ENCODE measurements around the gene PPARA. TPM values are rescaled to one million over a fixed set of nuclear protein-coding genes. Genes with fewer than 3 reads are reported as not detected.
A peak's percentile ranks its signal among the peaks of the same experiment; 100 is the strongest.

The PPARA gene
- total RNA-seq, 1 donor, result 22.1 TPM

DNA sequence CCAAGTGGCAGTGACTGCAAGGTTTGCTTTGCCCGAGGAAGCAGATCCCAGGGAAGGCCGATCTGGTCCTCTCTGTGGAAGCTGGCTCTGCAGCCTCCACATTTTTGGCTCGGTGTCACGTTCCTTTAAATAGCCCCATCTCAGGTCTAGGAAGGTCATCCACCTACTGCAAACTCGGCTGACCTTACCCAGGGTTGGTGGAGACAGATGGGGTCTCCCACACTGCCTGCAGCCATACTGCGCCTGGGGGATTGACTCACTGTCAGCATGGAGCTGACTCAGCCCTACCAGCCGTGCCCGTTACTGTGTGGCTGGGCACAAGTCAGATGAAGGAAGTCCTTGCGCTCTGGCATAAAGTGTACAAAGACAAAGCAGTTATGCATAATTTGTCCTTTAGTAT lies 82.9 kb downstream of the PPARA start:
- Histone ChIP-seq H3K9me3 (ENCODE audit: low read depth, low read length) (no peaks in the 10 kb centered on the region), H3K4me3 (ENCODE audit: insufficient read depth, low read length) (peak overlapping the region; percentile 46), H4K20me1 (ENCODE audit: insufficient read depth, low read length) (no peaks in the 10 kb centered on the region), H2AFZ (ENCODE audit: low read length) (no peak overlapping the region), H3K27me3 (ENCODE audit: insufficient read depth, low read length) (no peaks in the 10 kb centered on the region), H3K79me2 (ENCODE audit: insufficient read depth, low read length) (no peaks in the 10 kb centered on the region), H3K27ac (ENCODE audit: low read depth, low read length) (peak overlapping the region; percentile 34), H3K4me1 (ENCODE audit: insufficient read depth, low read length) (peaks cover 8% of the 10 kb centered on the region), H3K4me2 (ENCODE audit: insufficient read depth, low read length) (peak overlapping the region; percentile 67), H3K36me3 (ENCODE audit: insufficient read depth, low read length) (peaks cover 12% of the 10 kb centered on the region)
- peak; percentile 96 for DNase-seq (ENCODE audit: insufficient read length, low spot score, missing footprints)
- TF ChIP-seq, protein P1, sequence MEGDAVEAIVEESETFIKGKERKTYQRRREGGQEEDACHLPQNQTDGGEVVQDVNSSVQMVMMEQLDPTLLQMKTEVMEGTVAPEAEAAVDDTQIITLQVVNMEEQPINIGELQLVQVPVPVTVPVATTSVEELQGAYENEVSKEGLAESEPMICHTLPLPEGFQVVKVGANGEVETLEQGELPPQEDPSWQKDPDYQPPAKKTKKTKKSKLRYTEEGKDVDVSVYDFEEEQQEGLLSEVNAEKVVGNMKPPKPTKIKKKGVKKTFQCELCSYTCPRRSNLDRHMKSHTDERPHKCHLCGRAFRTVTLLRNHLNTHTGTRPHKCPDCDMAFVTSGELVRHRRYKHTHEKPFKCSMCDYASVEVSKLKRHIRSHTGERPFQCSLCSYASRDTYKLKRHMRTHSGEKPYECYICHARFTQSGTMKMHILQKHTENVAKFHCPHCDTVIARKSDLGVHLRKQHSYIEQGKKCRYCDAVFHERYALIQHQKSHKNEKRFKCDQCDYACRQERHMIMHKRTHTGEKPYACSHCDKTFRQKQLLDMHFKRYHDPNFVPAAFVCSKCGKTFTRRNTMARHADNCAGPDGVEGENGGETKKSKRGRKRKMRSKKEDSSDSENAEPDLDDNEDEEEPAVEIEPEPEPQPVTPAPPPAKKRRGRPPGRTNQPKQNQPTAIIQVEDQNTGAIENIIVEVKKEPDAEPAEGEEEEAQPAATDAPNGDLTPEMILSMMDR (IDR thresholded peaks at IDR 0.05; ENCODE audit: extremely low read depth, low read depth, low read length), result no peak

DNA sequence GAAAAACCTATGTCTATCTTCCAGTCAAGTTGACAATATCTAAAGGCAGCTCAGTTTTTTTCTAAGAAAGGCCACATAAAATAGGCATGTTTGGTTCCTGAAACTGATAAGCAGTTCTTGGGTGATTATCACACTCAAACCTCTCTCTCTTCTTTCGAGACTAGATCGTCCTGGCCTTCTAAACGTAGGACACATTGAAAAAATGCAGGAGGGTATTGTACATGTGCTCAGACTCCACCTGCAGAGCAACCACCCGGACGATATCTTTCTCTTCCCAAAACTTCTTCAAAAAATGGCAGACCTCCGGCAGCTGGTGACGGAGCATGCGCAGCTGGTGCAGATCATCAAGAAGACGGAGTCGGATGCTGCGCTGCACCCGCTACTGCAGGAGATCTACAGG lies 84.6 kb downstream of the PPARA start:
- TF ChIP-seq, protein P1 (IDR thresholded peaks at IDR 0.05; ENCODE audit: extremely low read depth, low read depth, low read length), result no peak

DNA sequence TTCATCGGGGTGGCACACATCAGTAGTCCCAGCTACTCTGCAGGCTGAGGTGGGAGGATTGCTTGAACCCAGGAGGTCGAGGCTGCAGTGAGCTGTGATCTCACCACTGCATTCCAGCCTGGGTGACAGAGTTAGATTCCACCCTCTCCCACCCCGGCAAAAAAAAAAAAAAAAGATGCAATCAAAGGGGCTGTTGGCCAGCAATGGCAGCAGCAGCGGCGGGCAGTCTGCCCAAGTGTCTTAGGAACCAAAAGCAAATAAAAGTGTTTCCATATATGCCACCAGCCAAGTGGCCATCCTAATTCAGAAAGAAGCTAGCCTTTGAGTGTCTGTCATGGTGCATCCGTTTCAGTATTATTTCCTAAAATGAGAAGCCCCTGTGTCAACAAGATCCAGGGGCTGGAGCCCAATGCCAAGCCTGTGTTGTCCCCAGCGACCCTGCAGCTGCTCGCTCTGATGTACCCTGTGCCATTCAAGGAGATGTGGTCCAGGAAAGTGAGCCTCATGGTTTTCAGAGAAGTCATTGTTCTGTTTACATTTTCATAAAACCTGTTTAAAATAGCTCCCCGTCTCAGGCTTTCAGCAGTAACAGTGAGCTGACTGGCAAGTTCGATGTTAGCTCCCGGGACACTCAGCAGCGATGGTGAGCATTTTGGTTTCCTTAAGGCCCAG lies 87.3 kb downstream of the PPARA start:
- TF ChIP-seq, protein P1 (IDR thresholded peaks at IDR 0.05; ENCODE audit: extremely low read depth, low read depth, low read length), result no peak
- Histone ChIP-seq H3K79me2 (ENCODE audit: insufficient read depth, low read length) (no peaks in the 10 kb centered on the region), H3K36me3 (ENCODE audit: insufficient read depth, low read length) (peaks cover 10% of the 10 kb centered on the region), H3K4me2 (ENCODE audit: insufficient read depth, low read length) (no peak overlapping the region), H2AFZ (ENCODE audit: low read length) (no peak overlapping the region), H3K27ac (ENCODE audit: low read depth, low read length) (no peak overlapping the region), H3K4me3 (ENCODE audit: insufficient read depth, low read length) (no peak overlapping the region), H4K20me1 (ENCODE audit: insufficient read depth, low read length) (no peaks in the 10 kb centered on the region), H3K9me3 (ENCODE audit: low read depth, low read length) (no peaks in the 10 kb centered on the region), H3K4me1 (ENCODE audit: insufficient read depth, low read length) (peaks cover 8% of the 10 kb centered on the region), H3K27me3 (ENCODE audit: insufficient read depth, low read length) (no peaks in the 10 kb centered on the region)
- no peak for DNase-seq (ENCODE audit: insufficient read length, low spot score, missing footprints)

More for the DNA sequence above, 84.6 kb downstream of the PPARA start:
- no peaks in the 10 kb centered on the region for H3K9me3 ChIP-seq (ENCODE audit: low read depth, low read length)
- H3K79me2 ChIP-seq (ENCODE audit: insufficient read depth, low read length), result no peaks in the 10 kb centered on the region
- no peaks in the 10 kb centered on the region for H4K20me1 ChIP-seq (ENCODE audit: insufficient read depth, low read length)
- H2AFZ ChIP-seq (ENCODE audit: low read length), result no peak overlapping the region
- H3K4me1 ChIP-seq (ENCODE audit: insufficient read depth, low read length), result peaks cover 8% of the 10 kb centered on the region
- H3K27me3 ChIP-seq (ENCODE audit: insufficient read depth, low read length), result no peaks in the 10 kb centered on the region
- H3K27ac ChIP-seq (ENCODE audit: low read depth, low read length), result no peak overlapping the region
- H3K36me3 ChIP-seq (ENCODE audit: insufficient read depth, low read length), result peaks cover 12% of the 10 kb centered on the region
- H3K4me3 ChIP-seq (ENCODE audit: insufficient read depth, low read length), result no peak overlapping the region
- H3K4me2 ChIP-seq (ENCODE audit: insufficient read depth, low read length), result no peak overlapping the region
- no peak for DNase-seq (ENCODE audit: insufficient read length, low spot score, missing footprints)

DNA sequence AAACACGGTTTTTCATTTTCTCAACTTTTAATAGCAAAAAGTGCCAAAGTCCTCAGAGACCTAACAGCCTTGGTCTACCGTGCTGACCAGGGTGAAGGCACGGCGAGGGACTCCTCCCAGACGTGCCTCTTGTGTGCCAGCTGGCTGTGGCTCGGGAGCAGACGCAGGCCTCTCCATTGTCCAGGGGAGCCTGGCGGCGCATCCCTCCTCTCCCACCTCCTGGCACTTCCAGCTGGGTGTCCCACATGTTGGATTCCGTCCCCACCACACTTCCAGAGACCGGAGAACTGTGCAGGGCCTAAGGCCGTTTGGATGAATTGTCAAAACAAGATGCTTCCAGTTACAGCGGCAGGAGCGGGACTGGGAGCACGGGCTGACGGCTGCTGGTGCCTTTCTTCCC lies 88.2 kb downstream of the PPARA start:
- H3K27me3 ChIP-seq (ENCODE audit: insufficient read depth, low read length), result no peaks in the 10 kb centered on the region
- H3K36me3 ChIP-seq (ENCODE audit: insufficient read depth, low read length), result peaks cover 10% of the 10 kb centered on the region
- H3K4me2 ChIP-seq (ENCODE audit: insufficient read depth, low read length), result no peak overlapping the region
- H3K4me1 ChIP-seq (ENCODE audit: insufficient read depth, low read length), result peaks cover 2% of the 10 kb centered on the region
- TF ChIP-seq, protein P1 (IDR thresholded peaks at IDR 0.05; ENCODE audit: extremely low read depth, low read depth, low read length), result no peak
- H3K27ac ChIP-seq (ENCODE audit: low read depth, low read length), result no peak overlapping the region
- no peak for DNase-seq (ENCODE audit: insufficient read length, low spot score, missing footprints)
- H3K79me2 ChIP-seq (ENCODE audit: insufficient read depth, low read length), result no peaks in the 10 kb centered on the region
- H4K20me1 ChIP-seq (ENCODE audit: insufficient read depth, low read length), result no peaks in the 10 kb centered on the region
- H3K4me3 ChIP-seq (ENCODE audit: insufficient read depth, low read length), result no peak overlapping the region
- no peak overlapping the region for H2AFZ ChIP-seq (ENCODE audit: low read length)
- no peaks in the 10 kb centered on the region for H3K9me3 ChIP-seq (ENCODE audit: low read depth, low read length)

Measured in osteoblast (primary cell).